IgD-negative memory B cell (primary cell): ENCODE results near the gene UPF1. TPM values are rescaled to one million over a fixed set of nuclear protein-coding genes. Genes with fewer than 3 reads are reported as not detected.

Experiments used
- H3K27ac Mint-ChIP-seq, 3 donors: one replicate each; pipeline ENCODE4 v1.8.0; 2020 to 2022; ENCODE audit warnings: mild to moderate bottlenecking in 3 of 3, mixed read lengths in 3 of 3, moderate library complexity in 1 of 3
- H3K27me3 Mint-ChIP-seq: one replicate; pipeline ENCODE4 v1.8.0; 2021; ENCODE audit warnings: mixed read lengths
- H3K36me3 Mint-ChIP-seq: one replicate; pipeline ENCODE4 v1.8.0; 2020; ENCODE audit warnings: mild to moderate bottlenecking, mixed read lengths
- H3K4me1 Mint-ChIP-seq, 3 donors: one replicate each; pipeline ENCODE4 v1.8.0; 2020 to 2022; ENCODE audit warnings: mixed read lengths in 3 of 3, mild to moderate bottlenecking in 1 of 3
- H3K4me3 Mint-ChIP-seq, 4 donors: one replicate each; pipeline ENCODE4 v1.8.0; 2020 to 2022; ENCODE audit warnings: mild to moderate bottlenecking in 4 of 4, mixed read lengths in 4 of 4, moderate library complexity in 3 of 4
- H3K9me3 Mint-ChIP-seq, 3 donors: one replicate each; pipeline ENCODE4 v1.8.0; 2020 to 2021; ENCODE audit warnings: mixed read lengths in 3 of 3, mild to moderate bottlenecking in 1 of 3
- polyA plus RNA-seq: library from polyadenylated mRNA; unstranded; fragments of 300-500 nt; fragmentation: Illumina TruSeq; gene quantifications from one replicate; pipeline ENCODE4 v1.2.3, GENCODE V29; 2021

The UPF1 gene
- polyA plus RNA-seq, 1 donor from 2014 or later = 14.6 TPM

DNA sequence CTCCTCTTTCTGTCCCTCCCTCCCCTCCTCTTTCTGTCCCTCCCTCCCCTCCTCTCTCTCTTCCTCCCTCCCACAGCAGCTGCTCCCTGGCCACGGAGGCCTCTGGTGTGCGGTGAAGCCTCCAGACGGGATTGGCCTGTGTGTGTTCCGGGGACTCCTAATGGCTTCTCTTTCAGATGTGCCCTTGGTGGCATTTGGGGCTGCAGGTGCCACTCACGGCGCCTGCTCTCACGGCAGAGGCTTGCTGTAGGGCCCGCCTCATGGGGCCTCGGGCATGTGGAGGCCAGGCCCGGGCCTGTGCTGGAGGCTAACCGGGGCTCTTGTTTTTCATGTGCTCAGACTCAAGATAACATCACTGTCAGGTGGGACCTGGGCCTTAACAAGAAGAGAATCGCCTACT is 20.9 kb downstream of the UPF1 start:
- H3K27ac Mint-ChIP-seq = peak overlapping the region in 1 of 3 donors; percentile 26
- H3K4me3 Mint-ChIP-seq = no peak overlapping the region
- H3K36me3 Mint-ChIP-seq = peaks cover 6% of the 10 kb centered on the region
- H3K4me1 Mint-ChIP-seq = peaks cover 19 to 25% (median 24%) of the 10 kb centered on the region in 3 donors
- H3K9me3 Mint-ChIP-seq = no peaks in the 10 kb centered on the region
- H3K27me3 Mint-ChIP-seq = no peaks in the 10 kb centered on the region

DNA sequence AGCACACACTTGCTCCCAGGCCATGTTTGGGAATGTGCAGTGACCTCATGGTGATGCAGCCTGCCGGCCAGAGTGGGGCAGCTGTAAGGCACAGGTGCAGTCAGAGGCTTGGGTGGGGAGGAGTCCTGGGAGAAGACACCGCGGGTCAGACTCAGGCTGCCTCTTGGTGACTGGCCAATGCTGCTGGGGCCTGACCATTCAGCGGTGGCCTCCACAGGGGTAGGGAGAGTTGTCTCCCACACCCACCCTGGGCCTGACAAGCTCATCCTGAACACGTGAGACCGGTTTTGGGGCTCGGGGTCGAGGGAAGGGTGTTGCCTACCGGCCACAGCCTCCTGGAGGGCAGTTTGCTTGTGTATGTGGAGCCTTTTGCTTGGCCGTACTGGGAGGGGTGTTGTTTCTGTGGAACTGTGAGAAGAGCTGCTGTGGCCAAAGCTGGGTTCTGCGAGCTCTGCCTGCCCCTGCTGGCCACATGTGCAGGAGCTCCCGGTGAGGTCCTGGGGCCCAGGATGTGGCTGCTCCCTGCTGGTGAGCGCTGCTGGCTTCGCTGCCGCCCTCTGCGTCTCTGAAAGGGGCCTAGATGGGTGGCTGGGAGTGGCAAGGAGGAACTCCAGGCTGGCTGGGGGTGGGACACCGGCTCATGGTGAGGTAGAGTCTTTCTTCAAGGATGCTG is 22.1 kb downstream of the UPF1 start:
- Mint-ChIP-seq H3K27me3 (no peaks in the 10 kb centered on the region), H3K4me3 (no peak overlapping the region), H3K4me1 (peaks cover 10 to 18% (median 15%) of the 10 kb centered on the region in 3 donors), H3K9me3 (no peaks in the 10 kb centered on the region), H3K27ac (peak overlapping the region in 1 of 3 donors; percentile 67), H3K36me3 (peaks cover 5% of the 10 kb centered on the region)

DNA sequence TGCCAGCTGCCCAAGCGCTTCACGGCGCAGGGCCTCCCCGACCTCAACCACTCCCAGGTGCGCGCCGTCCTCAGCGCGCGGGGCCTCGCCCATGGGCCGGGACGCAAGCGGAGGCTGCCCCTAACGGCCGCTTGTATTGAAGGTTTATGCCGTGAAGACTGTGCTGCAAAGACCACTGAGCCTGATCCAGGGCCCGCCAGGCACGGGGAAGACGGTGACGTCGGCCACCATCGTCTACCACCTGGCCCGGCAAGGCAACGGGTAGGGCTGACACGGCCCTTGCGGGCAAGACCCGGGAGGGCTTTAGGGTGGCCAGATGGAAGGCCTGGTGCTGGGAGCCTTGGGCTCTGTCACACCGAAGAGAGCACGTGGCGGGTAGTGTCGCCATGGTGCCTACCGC is 23.2 kb downstream of the UPF1 start:
- Mint-ChIP-seq H3K9me3 (no peaks in the 10 kb centered on the region), H3K36me3 (peaks cover 4% of the 10 kb centered on the region), H3K27ac (peak overlapping the region in 1 of 3 donors; percentile 53), H3K4me3 (no peak overlapping the region), H3K4me1 (peaks cover 0 to 8% (median 7%) of the 10 kb centered on the region in 3 donors), H3K27me3 (no peaks in the 10 kb centered on the region)

DNA sequence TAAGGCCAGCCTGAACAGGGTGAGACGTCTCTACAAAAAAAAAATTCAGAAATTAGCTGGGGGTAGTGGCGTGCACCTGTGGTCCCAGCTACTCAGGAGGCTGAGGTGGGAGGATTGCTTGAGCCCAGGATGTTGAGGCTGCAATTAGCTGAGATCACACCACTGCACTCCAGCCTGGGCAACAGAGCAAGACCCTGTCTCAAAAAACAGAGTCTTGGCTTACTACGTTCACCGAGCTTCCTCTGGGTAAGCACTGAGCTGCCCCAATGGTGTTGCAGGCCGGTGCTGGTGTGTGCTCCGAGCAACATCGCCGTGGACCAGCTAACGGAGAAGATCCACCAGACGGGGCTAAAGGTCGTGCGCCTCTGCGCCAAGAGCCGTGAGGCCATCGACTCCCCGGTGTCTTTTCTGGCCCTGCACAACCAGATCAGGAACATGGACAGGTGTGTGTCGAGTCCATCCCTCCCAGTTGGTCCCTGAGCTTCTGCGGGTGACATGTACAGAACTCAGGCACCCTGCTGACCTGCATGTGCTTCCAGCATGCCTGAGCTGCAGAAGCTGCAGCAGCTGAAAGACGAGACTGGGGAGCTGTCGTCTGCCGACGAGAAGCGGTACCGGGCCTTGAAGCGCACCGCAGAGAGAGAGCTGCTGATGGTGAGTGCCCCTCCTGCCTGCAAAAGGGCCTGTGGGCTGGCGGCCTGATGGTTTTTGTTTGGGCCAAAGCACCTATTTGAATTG is 24.1 kb downstream of the UPF1 start:
- no peak overlapping the region for H3K27ac Mint-ChIP-seq
- H3K4me3 Mint-ChIP-seq = no peak overlapping the region
- H3K36me3 Mint-ChIP-seq = peaks cover 4% of the 10 kb centered on the region
- no peaks in the 10 kb centered on the region for H3K9me3 Mint-ChIP-seq
- H3K27me3 Mint-ChIP-seq = no peaks in the 10 kb centered on the region
- H3K4me1 Mint-ChIP-seq = peaks cover 4 to 7% (median 4%) of the 10 kb centered on the region in 3 donors

DNA sequence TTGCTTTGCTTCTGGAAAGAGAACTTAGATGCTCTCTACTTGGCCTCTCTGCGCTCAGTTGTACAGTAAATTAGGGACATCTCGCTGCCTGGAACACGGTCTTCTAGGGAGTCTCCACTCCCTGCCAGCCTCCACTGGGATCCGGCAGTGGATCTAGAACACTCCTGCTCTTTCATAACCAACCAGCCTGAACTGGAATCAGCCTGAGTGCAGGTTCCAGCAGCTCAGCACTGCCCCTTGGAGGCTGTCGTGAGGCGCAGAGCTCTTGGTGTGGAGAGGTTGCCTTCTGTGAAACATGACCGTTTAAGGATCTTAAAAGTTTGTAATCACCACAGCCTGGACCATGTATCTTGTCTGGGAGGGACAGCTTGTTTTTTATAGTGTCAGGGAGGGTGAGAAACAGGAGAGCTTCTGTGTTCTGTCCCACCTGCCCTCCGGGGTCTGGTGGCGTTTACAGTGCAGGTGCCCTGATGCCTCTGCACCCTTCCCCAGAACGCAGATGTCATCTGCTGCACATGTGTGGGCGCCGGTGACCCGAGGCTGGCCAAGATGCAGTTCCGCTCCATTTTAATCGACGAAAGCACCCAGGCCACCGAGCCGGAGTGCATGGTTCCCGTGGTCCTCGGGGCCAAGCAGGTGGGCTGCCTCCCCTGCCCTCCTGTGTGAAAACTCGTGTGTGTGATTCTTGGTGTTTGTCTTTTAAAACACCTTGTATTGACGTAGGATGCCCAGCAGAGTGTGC is 24.8 kb downstream of the UPF1 start:
- Mint-ChIP-seq H3K27me3 (no peaks in the 10 kb centered on the region), H3K9me3 (no peaks in the 10 kb centered on the region), H3K4me3 (no peak overlapping the region), H3K27ac (peak overlapping the region in 2 of 3 donors; percentile 35), H3K36me3 (peaks cover 4% of the 10 kb centered on the region), H3K4me1 (peaks cover 8 to 14% (median 11%) of the 10 kb centered on the region in 3 donors)

DNA sequence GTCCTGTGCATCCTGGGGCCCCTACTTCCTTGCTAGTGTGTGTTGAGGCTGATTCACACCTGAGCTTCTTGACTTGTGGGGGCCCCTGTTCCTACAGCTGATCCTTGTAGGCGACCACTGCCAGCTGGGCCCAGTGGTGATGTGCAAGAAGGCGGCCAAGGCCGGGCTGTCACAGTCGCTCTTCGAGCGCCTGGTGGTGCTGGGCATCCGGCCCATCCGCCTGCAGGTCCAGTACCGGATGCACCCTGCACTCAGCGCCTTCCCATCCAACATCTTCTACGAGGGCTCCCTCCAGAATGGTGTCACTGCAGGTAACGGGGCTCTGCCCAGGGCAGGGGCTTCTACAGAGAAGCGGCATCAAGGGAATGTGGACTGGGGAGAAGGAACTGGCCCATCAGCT is 25.5 kb downstream of the UPF1 start:
- Mint-ChIP-seq H3K36me3 (peaks cover 4% of the 10 kb centered on the region), H3K4me1 (peaks cover 8 to 16% (median 11%) of the 10 kb centered on the region in 3 donors), H3K4me3 (no peak overlapping the region), H3K27me3 (no peaks in the 10 kb centered on the region), H3K27ac (no peak overlapping the region), H3K9me3 (no peaks in the 10 kb centered on the region)

DNA sequence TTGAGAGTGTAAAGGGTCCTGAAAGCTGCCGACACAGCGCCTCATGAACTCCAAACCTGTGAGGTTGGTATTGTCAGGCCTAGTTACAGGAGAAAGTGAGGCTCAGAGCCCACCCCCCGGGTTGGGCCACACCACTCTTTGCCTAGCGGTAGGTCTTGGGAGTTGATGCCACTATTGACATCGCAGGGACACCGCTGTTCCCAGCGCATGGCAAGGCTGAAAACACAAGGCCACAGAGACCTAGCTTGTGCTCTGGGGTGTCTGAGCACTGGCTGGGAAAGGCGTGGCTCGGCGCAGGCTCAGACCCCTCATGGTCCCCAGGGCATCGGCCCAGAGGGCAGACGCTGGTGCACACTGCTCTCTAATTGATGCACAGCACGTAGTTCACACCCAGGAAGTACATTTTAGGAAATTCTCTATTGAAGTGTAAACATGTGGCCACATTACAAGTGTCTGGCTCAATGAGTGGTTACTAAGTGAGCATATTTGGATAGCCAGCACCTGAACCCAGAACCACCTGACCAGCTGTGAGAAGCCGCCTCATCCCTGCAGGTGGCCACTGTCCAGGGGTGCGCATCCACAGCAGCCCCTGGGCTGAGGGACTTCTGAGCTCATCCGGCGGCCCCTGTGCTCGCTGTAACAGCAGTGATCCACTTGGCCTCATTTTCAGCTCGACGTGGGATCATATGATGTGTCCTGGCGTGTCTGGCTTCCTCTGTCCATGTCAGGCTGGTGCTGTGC is 27.3 kb downstream of the UPF1 start:
- peak overlapping the region in 1 of 4 donors; percentile 65 for H3K4me3 Mint-ChIP-seq
- H3K27ac Mint-ChIP-seq = no peak overlapping the region
- H3K9me3 Mint-ChIP-seq = no peaks in the 10 kb centered on the region
- H3K36me3 Mint-ChIP-seq = peaks cover 2% of the 10 kb centered on the region
- peaks cover 8 to 18% (median 11%) of the 10 kb centered on the region in 3 donors for H3K4me1 Mint-ChIP-seq
- no peaks in the 10 kb centered on the region for H3K27me3 Mint-ChIP-seq

DNA sequence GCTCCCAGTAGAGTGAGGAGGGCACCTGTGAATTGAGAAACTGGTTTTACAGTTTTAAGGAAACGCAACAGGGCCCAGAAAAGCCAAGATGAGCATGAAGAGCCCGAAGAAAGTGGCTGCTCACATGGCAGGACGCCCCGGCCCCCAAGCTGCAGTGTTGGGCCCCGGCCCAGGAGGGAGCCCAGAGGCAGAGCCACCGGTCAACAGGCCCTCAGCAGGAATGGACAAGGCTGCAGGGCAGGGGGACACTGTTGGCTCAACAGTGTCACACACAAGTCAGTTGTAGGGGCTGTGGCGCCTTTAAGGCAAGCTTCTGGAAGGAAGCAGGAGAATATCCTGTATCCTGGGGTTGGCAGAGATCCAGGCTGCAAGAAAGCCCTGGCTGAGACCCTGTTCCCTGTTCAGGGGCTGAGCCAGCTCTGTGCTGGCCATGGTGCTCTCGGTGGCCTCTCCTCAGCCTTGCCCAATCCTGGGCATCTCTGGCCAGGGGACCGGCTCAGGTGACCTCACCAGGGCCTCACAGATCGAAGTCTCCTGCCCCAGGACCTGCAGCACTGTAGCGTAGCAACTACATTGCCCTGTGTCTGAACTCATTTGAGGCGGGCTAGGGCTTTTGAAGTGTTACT is 28.0 kb downstream of the UPF1 start:
- H3K4me3 Mint-ChIP-seq = no peak overlapping the region
- no peaks in the 10 kb centered on the region for H3K36me3 Mint-ChIP-seq

DNA sequence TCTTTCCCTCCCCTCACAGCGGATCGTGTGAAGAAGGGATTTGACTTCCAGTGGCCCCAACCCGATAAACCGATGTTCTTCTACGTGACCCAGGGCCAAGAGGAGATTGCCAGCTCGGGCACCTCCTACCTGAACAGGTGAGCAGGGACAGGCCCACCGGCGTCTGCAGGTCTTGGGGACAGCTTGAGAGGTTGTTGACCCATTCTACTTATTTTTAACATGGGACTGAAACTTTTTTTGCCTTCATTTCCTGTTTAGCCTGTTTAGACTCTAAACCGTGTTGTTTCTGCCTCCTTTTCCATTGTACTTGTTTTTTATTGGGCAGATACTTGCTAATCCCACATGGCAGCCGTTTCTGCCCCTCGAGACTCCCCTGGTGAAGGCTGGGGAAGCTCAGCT is 28.5 kb downstream of the UPF1 start:
- H3K27me3 Mint-ChIP-seq = no peaks in the 10 kb centered on the region
- H3K27ac Mint-ChIP-seq = no peak overlapping the region
- no peaks in the 10 kb centered on the region for H3K9me3 Mint-ChIP-seq
- H3K4me3 Mint-ChIP-seq = no peak overlapping the region
- H3K36me3 Mint-ChIP-seq = no peaks in the 10 kb centered on the region
- peaks cover 8 to 18% (median 11%) of the 10 kb centered on the region in 3 donors for H3K4me1 Mint-ChIP-seq

More for the DNA sequence above, 28.0 kb downstream of the UPF1 start:
- H3K9me3 Mint-ChIP-seq = no peaks in the 10 kb centered on the region
- H3K4me1 Mint-ChIP-seq = peaks cover 8 to 18% (median 11%) of the 10 kb centered on the region in 3 donors
- no peaks in the 10 kb centered on the region for H3K27me3 Mint-ChIP-seq
- no peak overlapping the region for H3K27ac Mint-ChIP-seq

DNA sequence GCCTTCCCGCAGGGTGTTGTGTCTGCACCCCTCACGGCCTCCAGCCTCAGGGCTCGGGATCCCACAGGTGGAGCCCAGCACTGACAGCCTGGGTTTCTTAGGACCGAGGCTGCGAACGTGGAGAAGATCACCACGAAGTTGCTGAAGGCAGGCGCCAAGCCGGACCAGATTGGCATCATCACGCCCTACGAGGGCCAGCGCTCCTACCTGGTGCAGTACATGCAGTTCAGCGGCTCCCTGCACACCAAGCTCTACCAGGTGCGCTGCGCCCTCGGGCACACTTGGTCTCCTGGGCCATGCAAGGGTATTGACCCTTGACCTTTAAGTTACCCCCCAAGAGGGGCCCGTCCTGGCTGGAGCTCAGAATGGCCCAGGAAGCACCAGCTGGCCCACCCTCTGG is 29.0 kb downstream of the UPF1 start:
- Mint-ChIP-seq H3K4me1 (peaks cover 8 to 18% (median 11%) of the 10 kb centered on the region in 3 donors), H3K27me3 (no peaks in the 10 kb centered on the region), H3K27ac (peak overlapping the region in 1 of 3 donors; percentile 73), H3K4me3 (peak overlapping the region in 1 of 4 donors; percentile 47), H3K9me3 (no peaks in the 10 kb centered on the region), H3K36me3 (no peaks in the 10 kb centered on the region)

DNA sequence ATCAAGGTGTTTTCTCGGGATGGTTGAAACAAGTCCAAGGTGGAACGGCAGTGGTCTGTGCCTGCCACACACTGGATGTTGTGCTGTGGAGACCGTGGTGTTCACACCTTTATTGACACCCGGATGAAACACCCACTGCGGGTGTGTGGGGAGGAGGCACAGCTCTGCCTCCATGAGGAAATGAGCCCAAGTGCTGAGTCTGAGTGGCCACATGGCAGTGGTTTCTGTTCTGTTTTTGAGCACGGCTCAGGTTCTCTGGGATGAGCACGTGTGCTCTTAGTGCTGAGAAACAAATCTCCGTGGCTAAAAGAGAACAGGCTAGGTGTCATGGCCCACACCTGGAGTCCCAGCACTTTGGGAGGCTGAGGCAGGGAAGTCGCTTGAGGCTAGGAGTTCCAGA is 29.5 kb downstream of the UPF1 start:
- no peaks in the 10 kb centered on the region for H3K9me3 Mint-ChIP-seq
- H3K36me3 Mint-ChIP-seq = no peaks in the 10 kb centered on the region
- H3K4me3 Mint-ChIP-seq = peak overlapping the region in 2 of 4 donors; percentile 20 to 63
- H3K27ac Mint-ChIP-seq = peak overlapping the region; percentile 27 to 73 (median 53)
- H3K27me3 Mint-ChIP-seq = no peaks in the 10 kb centered on the region
- H3K4me1 Mint-ChIP-seq = peaks cover 8 to 18% (median 11%) of the 10 kb centered on the region in 3 donors

DNA sequence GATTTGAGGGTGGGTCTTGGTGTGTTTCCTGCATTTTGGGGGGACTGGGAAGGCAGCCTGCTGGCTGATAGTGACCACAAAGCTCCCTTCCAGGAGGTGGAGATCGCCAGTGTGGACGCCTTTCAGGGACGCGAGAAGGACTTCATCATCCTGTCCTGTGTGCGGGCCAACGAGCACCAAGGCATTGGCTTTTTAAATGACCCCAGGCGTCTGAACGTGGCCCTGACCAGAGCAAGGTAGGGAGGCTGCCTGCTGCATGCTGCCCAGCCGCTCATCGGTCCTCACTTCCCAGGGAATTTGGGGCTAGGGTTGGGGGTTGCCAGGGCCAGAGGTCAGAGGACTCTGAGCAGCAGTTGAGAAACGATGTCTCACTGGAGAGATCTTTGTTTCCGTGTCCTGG is 30.2 kb downstream of the UPF1 start:
- Mint-ChIP-seq H3K4me3 (no peak overlapping the region), H3K27ac (no peak overlapping the region), H3K27me3 (no peaks in the 10 kb centered on the region), H3K36me3 (no peaks in the 10 kb centered on the region), H3K9me3 (no peaks in the 10 kb centered on the region), H3K4me1 (peaks cover 8 to 20% (median 11%) of the 10 kb centered on the region in 3 donors)

DNA sequence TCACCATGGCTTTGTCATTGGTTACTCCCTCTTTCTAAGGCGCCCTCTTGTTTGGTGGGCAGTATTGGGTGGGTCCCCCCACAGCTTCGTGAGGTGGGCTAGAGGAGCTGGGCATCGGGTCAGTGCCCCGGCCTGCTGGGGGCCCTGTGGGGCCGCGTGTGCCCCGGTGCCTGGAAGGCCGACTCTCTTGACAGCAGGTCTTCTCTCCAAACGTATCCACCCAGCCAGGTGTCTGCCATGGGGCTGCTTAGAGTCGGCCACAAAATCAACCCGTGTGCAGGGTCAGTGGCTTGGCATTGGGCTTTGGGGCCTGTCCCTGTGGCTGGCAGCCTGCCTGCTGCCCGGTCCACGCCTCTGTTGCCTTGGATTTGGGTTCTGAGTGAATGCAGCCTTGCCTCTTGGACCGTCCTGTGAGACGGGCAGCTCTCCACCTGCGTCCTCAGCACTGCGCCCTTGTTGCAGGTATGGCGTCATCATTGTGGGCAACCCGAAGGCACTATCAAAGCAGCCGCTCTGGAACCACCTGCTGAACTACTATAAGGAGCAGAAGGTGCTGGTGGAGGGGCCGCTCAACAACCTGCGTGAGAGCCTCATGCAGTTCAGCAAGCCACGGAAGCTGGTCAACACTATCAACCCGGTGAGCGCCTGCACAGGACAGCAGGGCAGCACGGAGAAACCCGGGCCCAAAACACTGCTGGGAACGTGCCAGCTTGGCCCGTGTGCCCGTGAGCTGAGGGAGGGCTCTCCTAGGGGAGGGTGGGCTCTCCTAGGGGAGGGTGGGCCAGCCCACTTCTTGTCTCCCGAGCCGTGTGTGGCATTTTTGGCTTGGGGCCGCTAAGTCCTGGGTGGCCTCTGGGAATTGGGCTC is 31.4 kb downstream of the UPF1 start:
- Mint-ChIP-seq H3K9me3 (no peaks in the 10 kb centered on the region), H3K27me3 (no peaks in the 10 kb centered on the region), H3K36me3 (no peaks in the 10 kb centered on the region), H3K4me1 (peaks cover 8 to 20% (median 11%) of the 10 kb centered on the region in 3 donors), H3K4me3 (no peak overlapping the region), H3K27ac (peak overlapping the region in 1 of 3 donors; percentile 43)
